DND-41 (cell line): ENCODE results near the gene OPRD1.

Source experiments
- CTCF ChIP-seq: IDR thresholded peaks from 2 replicates; pipeline ENCODE4 v1.5.1; 2012; ENCODE audit warnings: borderline replicate concordance, low read length, moderate library complexity, mild to moderate bottlenecking; ENCODE audit not compliant: poor library complexity, severe bottlenecking; ENCODE audit errors: extremely low read depth
- EZH2 ChIP-seq: IDR thresholded peaks from 3 replicates; pipeline ENCODE4 v1.6.1; 2012; ENCODE audit warnings: borderline replicate concordance, low read depth, mild to moderate bottlenecking, moderate library complexity, low read length, inconsistent platforms; ENCODE audit not compliant: severe bottlenecking

GRCh38 chr1:28855046-28855445 is 43.1 kb downstream of the OPRD1 start:
- TF ChIP-seq CTCF, result no peak
- TF ChIP-seq EZH2, result no peak
